CD4-positive, CD25-positive, alpha-beta regulatory T cell (primary cell): ENCODE results near the gene ENAM. TPM values are rescaled to one million over a fixed set of nuclear protein-coding genes. Genes with fewer than 3 reads are reported as not detected.
"Not testable (repeated sequence)": the region's sequence is repeated elsewhere in the genome, so short reads cannot be mapped to it uniquely, and the experiment has no call there.

ENCODE experiments used
- ATAC-seq, 2 donors: fragments of 150-1000 bp; cut with Tn5 transposase; one replicate each; pipeline ENCODE4 v1.10.0; 2021; ENCODE audit warnings: low read depth in 2 of 2, moderate number of reproducible peaks in 2 of 2, moderate library complexity in 1 of 2
- DNase-seq, 3 donors: peaks; one replicate each; pipeline versions ENCODE4 v3.0.0 to v3.0.0-alpha.2; 2012 to 2022; ENCODE audit warnings: mixed read lengths in 1 of 3
- H3K27ac ChIP-seq: one replicate; pipeline ENCODE4 v1.7.0; 2013; ENCODE audit warnings: mild to moderate bottlenecking, low read length; ENCODE audit not compliant: insufficient read depth, poor library complexity, severe bottlenecking
- H3K27me3 ChIP-seq: one replicate; pipeline ENCODE4 v1.7.0; 2013; ENCODE audit warnings: low read length; ENCODE audit not compliant: control insufficient read depth, insufficient read depth
- H3K36me3 ChIP-seq: one replicate; pipeline ENCODE4 v1.7.0; 2013; ENCODE audit warnings: mild to moderate bottlenecking, low read length, moderate library complexity; ENCODE audit not compliant: control insufficient read depth, insufficient read depth
- H3K4me1 ChIP-seq: 2 replicates; pipeline ENCODE4 v1.7.0; 2013; ENCODE audit warnings: mild to moderate bottlenecking, low read length; ENCODE audit not compliant: insufficient read depth, control insufficient read depth, poor library complexity, severe bottlenecking
- H3K4me3 ChIP-seq: one replicate; pipeline ENCODE4 v1.7.0; 2013; ENCODE audit warnings: low read depth, mild to moderate bottlenecking, low read length, moderate library complexity
- H3K9me3 ChIP-seq, 2 experiments: 1 replicate in 1 of 2; 2 replicates in 1 of 2; pipeline ENCODE4 v1.7.0; 2013; ENCODE audit warnings: low read length in 2 of 2, mild to moderate bottlenecking in 1 of 2, moderate library complexity in 1 of 2; ENCODE audit not compliant: control insufficient read depth in 2 of 2
- H3K27ac Mint-ChIP-seq, 3 donors: one replicate each; pipeline ENCODE4 v1.8.0; 2020 to 2022; ENCODE audit warnings: mild to moderate bottlenecking in 3 of 3, mixed read lengths in 3 of 3, moderate library complexity in 2 of 3
- H3K27me3 Mint-ChIP-seq: one replicate; pipeline ENCODE4 v1.8.0; 2022; ENCODE audit warnings: mild to moderate bottlenecking, mixed read lengths
- H3K36me3 Mint-ChIP-seq: one replicate; pipeline ENCODE4 v1.8.0; 2020; ENCODE audit warnings: mixed read lengths
- H3K4me1 Mint-ChIP-seq, 4 donors: one replicate each; pipeline ENCODE4 v1.8.0; 2020 to 2022; ENCODE audit warnings: mixed read lengths in 4 of 4, mild to moderate bottlenecking in 1 of 4
- H3K4me3 Mint-ChIP-seq, 4 donors: one replicate each; pipeline ENCODE4 v1.8.0; 2020 to 2022; ENCODE audit warnings: mild to moderate bottlenecking in 4 of 4, mixed read lengths in 4 of 4, moderate library complexity in 3 of 4
- H3K9me3 Mint-ChIP-seq, 7 donors: one replicate each; pipeline ENCODE4 v1.8.0; 2020 to 2022; ENCODE audit warnings: mixed read lengths in 7 of 7, mild to moderate bottlenecking in 3 of 7, moderate library complexity in 2 of 7
- polyA plus RNA-seq, 4 donors: library from polyadenylated mRNA; unstranded; fragments of 300-500 nt; fragmentation: Illumina TruSeq; gene quantifications; one replicate each; pipeline ENCODE4 v1.2.3, GENCODE V29; 2021
- total RNA-seq: library from RNA; stranded (reverse); gene quantifications from one replicate; pipeline ENCODE4 v1.2.3, GENCODE V29; 2022

ENAM gene
- total and polyA plus RNA-seq, 5 donors from 2014 or later, result not detected

DNA sequence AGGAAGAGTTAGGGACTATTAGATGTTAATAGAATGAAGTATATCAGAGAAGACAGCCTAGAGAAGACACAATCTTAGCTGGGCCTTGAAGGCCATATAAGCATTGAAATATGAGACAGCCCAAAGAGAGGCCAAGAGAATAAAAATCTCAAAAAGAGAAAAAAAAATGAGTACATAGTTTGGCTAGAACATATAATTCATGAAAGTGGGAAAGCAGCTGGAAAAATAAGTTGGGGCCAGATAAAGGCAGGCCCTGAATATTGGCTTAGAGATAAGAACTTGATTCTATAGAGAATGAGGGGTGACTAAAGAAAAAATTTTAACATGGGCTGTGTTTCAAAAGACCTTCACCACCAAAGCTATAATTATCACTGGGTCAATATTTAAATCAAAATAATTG lies 52.4 kb downstream of the ENAM start:
- peaks cover 3% of the 10 kb centered on the region for H3K36me3 Mint-ChIP-seq
- ATAC-seq (no peak), DNase-seq (no peak)
- Histone ChIP-seq H3K27me3 (peaks cover 3% of the 10 kb centered on the region), H3K4me1 (no peaks in the 10 kb centered on the region), H3K9me3 (no peaks in the 10 kb centered on the region), H3K27ac (no peak overlapping the region), H3K4me3 (no peak overlapping the region), H3K36me3 (no peaks in the 10 kb centered on the region)
- H3K4me3 Mint-ChIP-seq, result no peak overlapping the region
- H3K27me3 Mint-ChIP-seq, result peaks cover 3% of the 10 kb centered on the region
- H3K4me1 Mint-ChIP-seq, result peaks cover 0 to 7% (median 0%) of the 10 kb centered on the region in 4 donors
- peaks cover 0 to 2% (median 0%) of the 10 kb centered on the region in 7 donors for H3K9me3 Mint-ChIP-seq
- H3K27ac Mint-ChIP-seq, result no peak overlapping the region

DNA sequence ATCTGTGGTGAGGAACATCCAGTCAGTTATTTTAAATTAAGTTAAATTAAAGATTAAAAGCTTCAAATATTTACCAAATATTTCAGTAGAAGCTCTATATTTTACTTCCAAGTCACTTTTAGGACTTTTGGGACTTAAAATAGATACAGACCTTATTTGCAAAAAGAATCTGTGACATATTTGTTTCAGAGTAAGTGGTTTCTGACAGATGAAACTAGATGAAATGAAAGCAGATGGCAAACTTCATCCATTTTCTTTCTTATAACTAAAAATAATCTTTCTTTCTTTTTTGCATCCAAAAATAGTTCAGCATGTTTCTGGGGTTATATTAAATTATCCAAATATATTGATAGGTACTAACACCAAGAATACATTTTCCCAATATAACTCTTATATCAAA lies 53.2 kb downstream of the ENAM start:
- DNase-seq (no peak), ATAC-seq (no peak)
- Mint-ChIP-seq H3K36me3 (peaks cover 3% of the 10 kb centered on the region), H3K27me3 (no peaks in the 10 kb centered on the region), H3K27ac (no peak overlapping the region), H3K9me3 (no peaks in the 10 kb centered on the region), H3K4me3 (no peak overlapping the region), H3K4me1 (peaks cover 0 to 7% (median 0%) of the 10 kb centered on the region in 4 donors)
- H3K9me3 ChIP-seq, result no peaks in the 10 kb centered on the region
- H3K4me1 ChIP-seq, result no peaks in the 10 kb centered on the region
- H3K27ac ChIP-seq, result no peak overlapping the region
- H3K4me3 ChIP-seq, result no peak overlapping the region
- no peaks in the 10 kb centered on the region for H3K36me3 ChIP-seq
- peaks cover 3% of the 10 kb centered on the region for H3K27me3 ChIP-seq

DNA sequence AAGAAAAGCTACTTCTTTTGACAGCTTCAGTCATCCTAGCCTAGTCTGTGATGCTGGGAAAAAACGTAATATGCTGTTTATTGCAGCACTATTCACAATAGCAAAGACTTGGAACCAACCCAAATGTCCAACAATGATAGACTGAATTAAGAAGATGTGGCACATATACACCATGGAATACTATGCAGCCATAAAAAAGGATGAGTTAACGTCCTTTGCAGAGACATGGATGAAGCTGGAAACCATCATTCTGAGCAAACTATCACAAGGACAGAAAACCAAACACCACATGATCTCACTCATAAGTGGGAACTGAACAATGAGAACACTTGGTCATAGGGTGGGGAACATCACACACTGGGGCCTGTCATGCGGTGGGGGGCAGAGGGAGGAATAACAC lies 53.6 kb downstream of the ENAM start:
- H3K4me1 ChIP-seq, H3K4me3 ChIP-seq, H3K4me1 Mint-ChIP-seq, H3K27me3 Mint-ChIP-seq, ATAC-seq, H3K27ac Mint-ChIP-seq, H3K27me3 ChIP-seq, H3K27ac ChIP-seq, H3K9me3 ChIP-seq, H3K9me3 Mint-ChIP-seq, DNase-seq, H3K36me3 ChIP-seq, H3K4me3 Mint-ChIP-seq, H3K36me3 Mint-ChIP-seq: not testable (repeated sequence)

DNA sequence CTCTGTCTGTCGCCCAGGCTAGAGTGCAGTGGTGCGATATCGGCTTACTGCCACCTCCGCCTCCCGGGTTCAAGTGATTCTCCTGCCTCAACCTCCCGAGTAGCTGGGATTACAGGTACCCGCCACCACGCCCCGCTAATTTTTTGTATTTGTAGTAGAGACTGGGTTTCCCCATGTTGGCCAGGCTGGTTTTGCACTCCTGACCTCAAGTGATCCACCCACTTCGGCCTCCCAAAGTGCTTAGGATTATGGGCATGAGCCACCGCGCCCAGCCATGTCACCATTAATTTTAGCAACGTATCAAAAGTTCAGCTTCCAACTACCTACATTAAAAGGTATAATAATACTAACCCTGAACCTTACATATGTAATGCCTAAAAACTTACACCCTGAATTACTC lies 58.8 kb downstream of the ENAM start:
- H3K27me3 Mint-ChIP-seq, result peaks cover 6% of the 10 kb centered on the region

DNA sequence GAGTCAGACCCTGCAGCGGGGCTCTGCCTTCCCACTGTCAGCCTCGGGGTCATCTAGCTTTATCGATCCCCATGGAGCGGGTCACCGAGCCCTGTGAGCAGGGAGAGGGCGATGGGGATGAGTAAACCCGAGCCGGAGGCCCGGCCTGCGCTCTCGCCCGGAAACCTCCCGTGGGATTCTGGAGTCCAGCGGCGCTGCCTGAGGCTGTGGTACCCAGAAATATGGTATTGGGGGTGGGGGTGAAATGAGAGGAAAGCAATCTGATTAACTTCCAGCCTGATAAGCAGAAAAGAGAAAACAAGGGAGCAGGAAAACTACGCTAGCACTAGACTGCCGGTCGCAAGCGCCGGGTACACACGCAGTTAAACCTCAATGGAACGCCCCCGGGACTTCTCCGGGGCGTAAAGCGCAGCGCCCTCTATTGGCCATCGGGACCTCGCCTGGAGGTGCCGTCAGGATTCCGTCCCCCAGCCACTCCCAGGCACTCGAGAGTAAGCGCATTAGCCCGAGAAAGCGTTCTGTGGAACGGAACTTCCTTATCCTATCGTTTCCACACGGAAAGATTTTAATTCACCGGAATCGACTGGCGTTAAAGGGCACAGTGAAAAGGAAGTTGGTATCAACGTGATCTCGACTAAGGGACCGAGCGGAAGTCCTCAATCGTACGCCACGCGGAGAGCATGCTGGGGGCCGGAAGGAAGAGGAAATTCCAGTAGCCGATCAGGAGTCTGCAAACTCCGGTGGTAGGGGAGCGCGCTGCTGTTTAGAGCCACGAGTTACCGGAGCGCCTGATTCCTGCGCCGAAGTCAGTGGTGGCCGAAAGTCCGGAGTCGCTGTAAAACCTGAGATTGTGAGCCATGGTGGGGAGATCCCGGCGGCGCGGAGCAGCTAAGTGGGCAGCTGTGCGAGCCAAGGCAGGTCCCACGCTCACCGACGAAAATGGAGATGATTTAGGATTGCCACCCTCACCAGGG lies 59.6 kb downstream of the ENAM start, which contains the start of gene UTP3:
TSS of gene UTP3 (plus strand) at position 712 of the 974 bp plus-strand sequence. CDS start at position 858, 146 bp downstream.
- Mint-ChIP-seq H3K9me3 (peaks cover 0 to 4% (median 0%) of the 10 kb centered on the region in 7 donors), H3K4me3 (peak within 1 kb of the TSS; percentile 95 to 100 (median 99)), H3K27me3 (peaks cover 6% of the 10 kb centered on the region), H3K36me3 (peaks cover 20% of the 10 kb centered on the region), H3K27ac (peak within 1 kb of the TSS; percentile 99 to 100 (median 100)), H3K4me1 (peaks cover 15 to 42% (median 27%) of the 10 kb centered on the region in 4 donors)
- ATAC-seq (peak; percentile 88 to 90), DNase-seq (peak; percentile 81 to 95 (median 90))
- no peaks in the 10 kb centered on the region for H3K9me3 ChIP-seq
- H3K27ac ChIP-seq, result peak within 1 kb of the TSS; percentile 95
- H3K36me3 ChIP-seq, result no peaks in the 10 kb centered on the region
- peaks cover 23% of the 10 kb centered on the region for H3K4me1 ChIP-seq
- peaks cover 2% of the 10 kb centered on the region for H3K27me3 ChIP-seq
- H3K4me3 ChIP-seq, result peak within 1 kb of the TSS; percentile 94

More for the DNA sequence above, 58.8 kb downstream of the ENAM start:
- Mint-ChIP-seq H3K27ac (peak overlapping the region; percentile 99 to 100 (median 100)), H3K4me3 (peak overlapping the region; percentile 95 to 100 (median 99)), H3K4me1 (peaks cover 15 to 42% (median 27%) of the 10 kb centered on the region in 4 donors), H3K36me3 (peaks cover 20% of the 10 kb centered on the region), H3K9me3 (peaks cover 0 to 4% (median 0%) of the 10 kb centered on the region in 7 donors)
- no peaks in the 10 kb centered on the region for H3K36me3 ChIP-seq
- no peaks in the 10 kb centered on the region for H3K9me3 ChIP-seq
- H3K4me1 ChIP-seq, result peaks cover 23% of the 10 kb centered on the region
- DNase-seq (no peak), ATAC-seq (no peak)
- peak overlapping the region; percentile 94 for H3K4me3 ChIP-seq
- peaks cover 2% of the 10 kb centered on the region for H3K27me3 ChIP-seq
- peak overlapping the region; percentile 95 for H3K27ac ChIP-seq

DNA sequence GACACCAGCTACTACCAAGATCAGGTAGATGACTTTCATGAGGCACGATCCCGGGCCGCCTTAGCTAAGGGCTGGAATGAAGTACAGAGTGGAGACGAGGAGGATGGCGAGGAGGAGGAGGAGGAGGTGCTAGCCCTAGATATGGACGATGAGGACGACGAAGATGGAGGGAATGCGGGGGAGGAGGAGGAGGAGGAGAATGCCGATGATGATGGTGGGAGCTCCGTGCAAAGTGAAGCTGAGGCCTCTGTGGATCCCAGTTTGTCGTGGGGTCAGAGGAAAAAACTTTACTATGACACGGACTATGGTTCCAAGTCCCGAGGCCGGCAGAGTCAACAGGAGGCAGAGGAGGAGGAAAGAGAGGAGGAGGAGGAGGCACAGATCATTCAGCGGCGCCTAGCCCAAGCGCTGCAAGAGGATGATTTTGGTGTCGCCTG lies 60.3 kb downstream of the ENAM start:
- Histone ChIP-seq H3K27ac (peak overlapping the region; percentile 95), H3K4me1 (peaks cover 23% of the 10 kb centered on the region), H3K9me3 (no peaks in the 10 kb centered on the region), H3K36me3 (no peaks in the 10 kb centered on the region), H3K4me3 (peak overlapping the region; percentile 94), H3K27me3 (peaks cover 2% of the 10 kb centered on the region)
- Mint-ChIP-seq H3K9me3 (peaks cover 0 to 4% (median 0%) of the 10 kb centered on the region in 7 donors), H3K4me3 (peak overlapping the region; percentile 95 to 100 (median 99)), H3K36me3 (peaks cover 20% of the 10 kb centered on the region), H3K27me3 (peaks cover 6% of the 10 kb centered on the region), H3K27ac (peak overlapping the region; percentile 99 to 100 (median 100)), H3K4me1 (peaks cover 15 to 42% (median 27%) of the 10 kb centered on the region in 4 donors)
- peak in 1 of 2 donors; percentile 2 for ATAC-seq
- DNase-seq, result peak in 1 of 3 donors; percentile 13

DNA sequence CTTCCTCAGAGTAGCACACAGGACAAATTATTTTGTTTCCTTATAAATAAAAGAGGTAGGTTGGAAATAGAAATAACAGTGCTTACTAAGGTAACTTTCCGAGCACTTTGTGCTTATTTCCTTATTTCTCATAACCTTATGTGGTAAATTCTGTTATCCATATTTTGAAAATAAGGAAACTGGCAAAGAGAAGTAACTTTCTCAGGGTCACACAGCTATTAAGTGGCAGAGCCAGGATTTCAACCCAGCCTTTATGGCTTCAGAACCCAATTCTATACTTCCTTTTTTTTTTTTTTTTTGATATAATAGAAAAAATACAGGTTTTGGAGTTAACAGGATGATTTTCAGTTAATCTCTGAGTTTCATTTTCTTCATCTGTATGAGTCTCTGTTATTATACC lies 63.1 kb downstream of the ENAM start:
- peak overlapping the region in 1 of 4 donors; percentile 33 for H3K4me3 Mint-ChIP-seq

More for the DNA sequence above, 63.1 kb downstream of the ENAM start:
- Histone ChIP-seq H3K4me3 (no peak overlapping the region), H3K9me3 (no peaks in the 10 kb centered on the region), H3K27me3 (no peaks in the 10 kb centered on the region), H3K27ac (no peak overlapping the region), H3K36me3 (no peaks in the 10 kb centered on the region), H3K4me1 (peaks cover 23% of the 10 kb centered on the region)
- no peak for ATAC-seq
- no peak for DNase-seq
- Mint-ChIP-seq H3K36me3 (peaks cover 20% of the 10 kb centered on the region), H3K4me1 (peaks cover 9 to 42% (median 27%) of the 10 kb centered on the region in 4 donors), H3K9me3 (peaks cover 0 to 4% (median 0%) of the 10 kb centered on the region in 7 donors), H3K27me3 (peaks cover 6% of the 10 kb centered on the region), H3K27ac (no peak overlapping the region)
